HG03066 (cell line): ENCODE results near the gene RAB44.
"Not testable (repeated sequence)": the region's sequence is repeated elsewhere in the genome, so short reads cannot be mapped to it uniquely, and the experiment has no call there.

Experiments used
- ATAC-seq: cut with Tn5 transposase; IDR thresholded peaks from one replicate; pipeline ENCODE4 v1.9.1; 2021; ENCODE audit warnings: low read depth; ENCODE audit not compliant: unreplicated experiment

RAB44 gene

DNA sequence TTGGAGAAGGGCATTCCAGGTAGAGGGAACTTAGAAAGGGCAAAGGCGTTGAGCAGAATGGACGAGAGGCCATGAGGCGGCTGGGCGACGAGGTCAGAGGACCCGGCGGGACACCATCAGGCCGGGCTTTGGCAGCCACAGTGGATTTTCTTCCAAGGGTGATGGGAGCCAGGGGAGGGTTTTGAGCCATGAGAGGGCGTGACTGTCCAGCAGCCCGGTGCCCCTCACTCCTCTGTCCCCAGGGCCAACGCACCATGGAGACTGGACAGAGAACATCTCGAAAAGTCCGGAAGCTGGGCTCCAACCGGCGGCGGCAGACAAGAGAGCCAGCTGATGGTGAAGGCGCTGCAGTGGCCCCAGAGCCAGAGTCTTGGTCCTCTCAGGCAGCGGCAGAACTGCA, 6.4 kb downstream of the RAB44 start:
- no peak for ATAC-seq

DNA sequence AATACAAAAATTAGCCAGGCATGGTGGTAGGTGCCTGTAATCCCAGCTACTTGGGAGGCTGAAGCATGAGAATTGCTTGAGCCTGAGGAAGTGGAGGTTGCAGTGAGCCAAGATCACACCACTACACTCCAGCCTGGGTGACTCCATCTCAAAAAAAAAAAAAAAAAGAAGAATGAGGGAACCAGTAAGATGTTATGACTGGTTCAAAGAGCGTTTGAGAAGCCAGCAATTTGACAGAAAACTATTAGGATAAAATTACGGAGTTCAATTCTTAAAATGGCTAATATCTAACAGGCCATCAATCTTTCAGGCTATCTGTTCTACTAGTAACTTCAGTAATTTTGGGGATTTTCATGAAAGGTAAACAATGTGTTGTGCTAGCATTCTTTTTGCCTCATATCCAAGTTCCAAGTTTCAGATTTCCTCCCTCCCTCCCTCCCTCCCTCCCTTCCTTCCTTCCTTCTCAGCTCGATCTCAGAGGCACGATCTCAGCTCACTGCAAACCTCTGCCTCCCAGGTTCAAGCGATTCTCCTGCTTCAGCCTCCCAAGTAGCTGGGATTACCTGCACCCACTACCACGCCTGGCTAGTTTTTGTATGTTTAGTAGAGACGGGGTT, 7.4 kb downstream of the RAB44 start:
- not testable (repeated sequence) for ATAC-seq

DNA sequence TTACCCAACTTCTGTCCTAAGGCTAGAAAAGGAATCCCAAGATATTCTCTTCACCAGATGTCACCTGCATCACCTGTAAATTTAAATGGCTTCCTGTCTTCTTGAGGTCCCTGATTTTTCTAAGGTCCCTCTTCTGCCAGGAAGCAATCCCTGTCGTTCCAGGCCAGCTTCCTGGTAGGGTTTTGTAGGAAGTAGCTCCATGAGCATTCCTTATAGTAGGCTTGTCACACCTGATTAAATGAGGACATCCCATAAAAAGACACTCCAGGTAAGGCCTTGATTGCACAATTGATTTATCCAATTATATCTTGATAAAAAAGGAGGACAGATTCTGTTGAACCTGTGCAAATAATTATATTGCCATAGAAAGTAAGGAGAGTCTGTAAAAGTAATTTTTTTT, 8.7 kb downstream of the RAB44 start:
- ATAC-seq: no peak

DNA sequence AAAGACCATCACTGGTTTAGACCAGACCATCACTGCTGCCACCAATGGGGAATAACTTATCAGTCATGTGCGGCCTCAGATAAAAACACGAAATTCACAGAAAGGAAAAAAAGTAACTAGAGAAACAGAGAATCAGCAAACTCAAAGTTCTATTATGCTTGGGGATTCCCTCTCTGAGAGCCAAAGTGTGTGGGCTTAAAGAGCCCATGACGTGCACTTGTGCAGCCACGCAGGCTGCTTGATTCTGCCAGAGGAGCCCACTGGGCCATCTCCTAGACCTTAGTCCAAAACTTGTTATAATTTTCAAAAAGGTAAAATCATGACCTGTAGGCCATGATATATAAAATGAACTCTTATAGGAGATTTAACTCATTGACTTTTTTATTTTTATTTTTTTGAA, 15.2 kb downstream of the RAB44 start:
- no peak for ATAC-seq

DNA sequence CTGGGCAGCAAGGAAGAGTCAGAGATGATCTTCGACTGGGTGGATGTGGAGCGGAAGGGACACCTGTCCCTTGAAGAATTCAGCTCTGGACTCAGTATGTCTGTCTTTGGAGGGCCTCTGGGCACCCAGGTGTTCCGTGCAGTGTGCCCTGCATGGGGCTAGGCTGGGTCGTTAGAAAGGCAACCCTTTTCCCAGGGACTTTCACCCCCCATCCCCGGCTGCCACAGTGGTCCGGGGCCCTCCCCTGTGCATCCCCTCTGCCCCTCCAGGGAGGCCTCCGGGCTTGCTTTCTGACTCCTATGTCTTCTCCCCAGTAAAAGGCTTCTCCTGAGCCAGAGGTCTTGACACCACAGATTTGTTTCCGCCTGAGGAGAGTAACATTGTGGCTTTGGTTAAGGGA, 16.2 kb downstream of the RAB44 start:
- ATAC-seq: no peak

DNA sequence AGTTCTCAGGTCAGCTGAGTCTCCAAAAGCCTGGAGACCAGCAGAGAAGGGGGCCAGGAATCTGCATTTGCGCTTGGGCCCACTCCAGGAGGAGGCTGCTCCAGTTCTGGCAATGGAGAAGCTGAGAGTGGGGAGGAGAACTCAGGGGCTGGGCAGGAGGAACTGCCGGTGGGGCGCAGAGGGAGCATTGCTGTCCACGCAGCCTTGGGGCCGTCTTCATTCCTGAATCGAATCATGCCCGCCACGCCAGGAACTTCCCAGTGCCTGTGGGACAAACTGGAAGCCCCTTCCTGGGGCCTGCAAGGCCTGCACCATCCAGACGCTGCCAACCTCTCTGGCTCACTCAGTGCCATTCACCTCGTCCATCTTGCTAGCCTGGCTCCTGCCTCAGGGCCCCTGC, 16.9 kb downstream of the RAB44 start:
- no peak for ATAC-seq

DNA sequence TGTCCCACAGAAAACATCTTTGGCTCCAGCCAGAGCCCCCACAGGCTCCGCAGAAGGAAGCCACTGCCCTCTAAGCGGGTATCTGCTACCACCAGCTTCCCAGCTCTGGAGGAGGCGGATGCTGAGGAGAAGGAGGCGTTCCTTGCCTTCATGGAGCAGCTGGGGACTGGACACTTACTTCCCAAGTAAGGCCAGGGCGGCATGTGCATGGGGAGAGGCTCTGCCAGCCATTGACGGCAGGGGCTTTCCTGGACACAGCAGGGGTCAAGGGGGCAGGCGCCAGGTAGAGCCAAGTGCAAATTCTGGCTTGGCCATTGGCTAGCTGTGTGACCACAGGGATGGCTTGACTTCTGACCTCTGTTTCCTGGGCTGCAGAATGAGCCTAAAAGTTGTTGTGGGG, 17.8 kb downstream of the RAB44 start:
- ATAC-seq: no peak

DNA sequence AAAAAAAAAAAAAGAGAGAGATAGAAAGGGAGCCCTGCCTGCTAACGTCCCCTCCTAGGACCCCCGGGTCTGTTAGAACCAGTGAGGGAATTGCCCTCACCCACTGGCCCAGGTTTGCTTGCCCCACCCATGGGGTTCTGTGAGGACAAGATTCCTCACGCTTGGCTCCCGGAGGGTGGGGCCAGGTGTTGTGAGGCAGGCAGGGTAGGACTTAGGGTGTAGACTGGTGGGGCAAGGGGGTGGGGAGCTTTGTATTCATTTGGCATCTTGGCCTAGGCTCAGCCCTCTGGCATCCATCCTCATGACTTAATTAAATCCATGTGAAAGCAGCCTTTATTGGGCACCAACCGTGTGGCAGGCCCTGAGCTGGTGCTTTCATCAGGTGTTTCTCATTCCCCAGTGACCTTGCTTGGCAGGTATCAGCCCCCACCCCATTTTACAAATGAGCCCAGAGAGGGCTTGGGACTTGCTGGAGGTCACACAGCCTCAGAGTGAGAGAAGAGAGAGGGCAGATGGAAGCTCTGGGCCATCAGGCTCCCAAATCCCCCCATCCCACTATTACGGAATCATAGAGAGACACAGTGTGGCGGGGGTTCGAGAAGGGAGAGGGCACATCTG, 19.0 kb downstream of the RAB44 start:
- no peak for ATAC-seq

DNA sequence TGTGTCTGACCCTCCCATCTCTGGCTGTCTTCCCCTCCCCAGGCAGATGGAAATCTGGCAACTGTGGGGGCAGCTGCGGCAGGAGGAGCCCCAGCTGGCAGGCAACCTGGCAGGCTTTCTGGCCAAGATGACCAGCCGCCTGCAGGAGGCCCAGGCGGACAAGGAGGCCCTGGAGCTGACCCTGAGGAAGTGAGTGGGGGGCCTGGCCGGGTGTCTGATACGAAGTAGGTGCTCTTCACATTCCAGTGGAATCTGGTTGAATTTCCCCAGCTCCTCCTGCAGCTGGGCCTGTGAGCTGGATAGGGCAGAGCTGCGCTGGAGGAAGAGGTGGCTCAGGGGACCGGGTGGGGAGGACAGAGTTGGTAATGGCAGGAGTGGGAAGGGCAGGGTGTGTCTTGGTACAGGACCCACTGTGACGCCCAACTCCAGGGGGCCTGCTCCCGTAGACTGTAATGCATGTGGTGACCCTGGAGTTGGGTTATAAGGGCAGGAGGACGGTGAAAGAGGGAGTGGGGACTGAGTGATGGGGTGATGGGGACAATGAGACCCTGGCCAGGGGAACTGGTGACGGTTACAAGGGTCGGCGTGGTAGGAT, 19.7 kb downstream of the RAB44 start:
- ATAC-seq: no peak

DNA sequence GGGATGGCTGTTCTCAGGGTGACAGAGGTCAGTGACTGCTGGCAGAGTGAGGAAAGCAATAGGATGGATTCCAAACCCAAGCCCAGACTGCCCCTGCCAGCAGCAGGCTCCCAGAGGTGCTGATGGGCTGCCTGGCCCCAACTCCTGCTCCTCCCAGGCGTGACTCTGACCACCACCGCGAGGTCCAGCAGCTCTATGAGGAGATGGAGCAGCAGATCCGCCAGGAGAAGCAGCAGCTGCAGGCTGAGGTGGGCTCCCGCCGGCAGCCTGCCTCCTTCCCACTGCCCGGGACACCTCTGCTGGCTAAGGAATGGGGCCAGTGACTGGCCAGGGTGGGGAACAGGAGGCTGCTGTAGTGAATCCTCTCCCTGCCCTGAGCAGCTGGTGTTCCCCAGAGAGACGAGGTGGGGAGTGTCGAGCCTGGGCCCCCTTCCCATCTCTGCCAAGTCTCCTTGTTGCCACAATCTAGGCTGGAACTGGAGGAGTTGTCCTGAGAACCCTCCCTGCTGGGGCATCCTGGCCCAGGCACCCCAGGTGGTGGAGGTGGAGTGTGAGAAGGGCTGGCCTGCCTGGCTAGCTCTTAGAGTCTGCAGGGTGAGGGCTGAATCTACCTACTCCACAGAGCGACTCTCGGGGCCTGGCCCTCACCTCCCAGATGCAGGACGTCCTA, 20.4 kb downstream of the RAB44 start:
- ATAC-seq: no peak

DNA sequence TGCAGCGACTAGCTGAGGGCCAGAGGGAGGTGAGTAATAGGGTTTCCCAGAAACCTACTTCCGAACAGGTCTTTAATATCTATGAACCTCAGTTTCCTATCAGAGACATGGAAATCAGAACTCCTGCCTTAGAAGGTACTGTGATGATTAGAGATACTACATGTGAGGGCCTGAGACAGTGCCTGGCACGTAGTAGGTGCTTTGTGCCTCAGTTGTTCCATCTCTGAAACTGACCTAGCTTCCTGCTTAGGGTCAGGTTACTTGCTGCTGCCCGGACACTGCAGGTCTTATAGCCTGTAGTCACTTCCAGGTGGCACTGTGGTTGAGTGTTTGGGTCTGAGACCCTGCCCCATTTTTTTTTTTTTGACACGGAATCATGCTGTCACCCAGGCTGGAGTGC, 20.9 kb downstream of the RAB44 start:
- no peak for ATAC-seq

DNA sequence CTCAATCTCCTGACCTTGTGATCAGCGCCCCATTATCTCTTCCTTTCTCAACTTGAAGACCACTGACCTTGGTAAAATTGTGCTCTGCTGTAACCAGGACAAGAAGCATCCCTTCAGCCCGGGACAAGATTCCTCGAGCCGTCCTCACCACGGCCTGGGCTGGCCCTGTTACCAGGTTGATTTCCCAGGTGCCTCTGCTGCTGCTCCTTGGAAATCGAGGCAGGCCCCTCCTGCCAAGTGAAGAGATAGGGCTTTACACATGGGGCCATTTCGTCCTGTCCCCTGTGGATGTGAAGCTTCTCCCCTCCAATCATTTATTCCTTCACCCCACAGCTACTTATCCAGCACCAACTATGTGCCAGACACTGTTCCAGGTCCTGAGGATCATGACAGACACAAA, 21.5 kb downstream of the RAB44 start:
- ATAC-seq: no peak

DNA sequence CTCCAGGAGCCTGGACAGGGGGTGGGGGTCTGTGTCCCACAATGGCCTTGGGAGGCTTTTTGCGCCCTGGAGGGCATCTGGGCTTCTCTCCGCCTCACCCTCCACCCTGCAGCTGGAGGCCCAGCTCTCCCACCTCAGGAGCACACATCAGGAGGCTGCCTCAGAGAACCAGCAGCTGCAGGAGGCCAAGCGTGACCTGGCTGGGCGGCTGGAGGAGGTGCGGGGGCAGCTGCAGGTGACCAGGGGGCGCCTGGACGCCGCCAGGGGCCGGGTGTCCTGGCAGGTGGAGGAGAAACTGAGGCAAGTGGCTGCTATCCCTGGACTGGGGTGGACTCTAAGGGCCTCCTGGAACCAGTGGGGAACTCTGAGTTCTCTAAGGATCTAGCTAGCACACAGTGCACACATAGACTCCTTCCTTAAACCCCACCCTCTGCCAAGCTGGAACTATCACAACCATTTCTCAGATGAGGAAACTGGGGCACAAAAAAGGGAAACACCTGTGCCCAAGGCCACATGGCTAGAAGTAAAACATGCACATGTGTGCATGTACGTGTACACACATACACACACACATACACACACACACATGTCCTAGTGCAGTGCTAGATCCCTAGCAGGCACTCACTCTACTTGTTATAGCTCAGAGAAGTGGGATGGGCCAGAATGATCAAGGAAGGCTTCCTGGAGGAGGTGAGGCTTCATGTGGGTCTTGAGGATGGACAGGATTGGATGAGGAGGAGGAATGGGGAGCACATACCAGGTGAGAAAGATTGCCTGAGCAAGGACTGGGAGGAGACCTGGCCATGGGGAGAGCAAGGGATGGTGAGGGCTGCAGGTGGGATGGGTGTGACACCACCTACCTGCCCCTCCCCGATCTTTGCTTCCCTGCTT, 22.9 kb downstream of the RAB44 start:
- ATAC-seq: no peak

DNA sequence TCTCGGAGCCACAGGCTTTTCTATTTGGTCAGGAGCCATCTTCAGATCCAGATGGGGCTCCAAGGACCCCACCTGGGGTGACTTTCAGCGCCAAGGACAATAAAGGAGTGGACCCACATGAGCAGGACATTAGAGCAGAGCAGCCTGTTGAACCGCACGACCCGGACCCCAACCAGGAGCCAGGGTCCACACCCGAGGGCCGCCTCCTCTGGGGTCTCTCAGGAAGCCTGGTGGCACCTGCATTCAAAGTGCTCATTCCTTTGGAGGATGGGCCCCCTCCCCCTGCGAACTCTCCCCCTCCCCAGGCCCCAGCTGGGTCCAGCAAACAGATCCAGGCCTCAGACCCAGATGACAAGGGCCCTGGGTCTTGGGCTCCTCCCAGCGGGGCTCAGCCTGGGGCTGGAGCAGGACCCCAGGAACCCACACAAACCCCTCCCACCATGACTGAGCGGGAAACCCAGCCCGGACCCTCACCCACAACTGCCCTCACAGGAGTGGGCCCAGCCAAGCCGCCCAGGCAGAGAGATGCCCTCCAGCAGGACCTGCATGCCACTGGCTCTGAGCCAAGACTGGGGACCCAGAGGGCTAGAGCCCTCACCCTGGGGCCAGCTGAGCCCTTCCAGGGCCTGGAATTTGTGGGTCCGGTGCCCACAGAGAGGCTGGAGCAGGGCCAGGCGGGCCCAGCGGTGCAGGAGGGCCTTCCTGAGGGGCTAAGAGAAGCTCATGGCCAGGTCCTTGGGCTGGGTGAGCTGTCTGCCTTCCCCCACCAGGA, 23.9 kb downstream of the RAB44 start:
- no peak for ATAC-seq

DNA sequence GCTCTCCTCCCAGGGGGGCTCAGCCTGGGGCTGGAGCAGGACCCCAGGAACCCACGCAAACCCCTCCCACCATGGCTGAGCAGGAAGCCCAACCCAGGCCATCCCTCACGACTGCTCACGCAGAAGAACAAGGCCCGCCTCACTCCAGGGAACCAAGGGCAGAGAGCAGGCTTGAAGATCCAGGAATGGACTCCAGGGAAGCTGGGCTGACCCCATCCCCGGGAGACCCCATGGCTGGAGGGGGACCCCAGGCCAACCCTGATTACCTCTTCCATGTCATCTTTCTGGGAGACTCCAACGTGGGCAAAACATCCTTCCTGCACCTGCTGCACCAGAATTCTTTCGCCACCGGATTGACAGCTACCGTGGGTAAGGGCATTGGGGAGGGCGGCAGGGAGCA, 24.7 kb downstream of the RAB44 start:
- ATAC-seq: no peak

DNA sequence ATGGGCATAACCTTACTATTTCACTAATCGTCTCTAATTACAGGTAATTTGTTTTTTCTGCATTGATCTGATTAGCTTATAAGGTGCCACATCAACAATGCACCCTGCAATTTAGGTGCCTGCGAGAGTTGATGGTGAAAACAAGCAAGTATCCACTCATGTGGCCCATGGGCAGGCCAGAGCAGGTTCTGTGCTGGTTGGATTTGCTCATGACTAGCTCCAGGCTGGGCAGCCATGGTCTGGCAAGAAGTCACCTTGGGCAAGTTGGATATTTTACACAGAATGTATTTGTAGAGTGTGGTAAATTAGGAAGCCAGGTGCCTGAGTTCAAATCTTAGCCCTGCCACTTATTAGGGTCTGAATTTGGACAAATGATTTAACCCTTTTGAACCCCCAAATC, 25.3 kb downstream of the RAB44 start:
- no peak for ATAC-seq

DNA sequence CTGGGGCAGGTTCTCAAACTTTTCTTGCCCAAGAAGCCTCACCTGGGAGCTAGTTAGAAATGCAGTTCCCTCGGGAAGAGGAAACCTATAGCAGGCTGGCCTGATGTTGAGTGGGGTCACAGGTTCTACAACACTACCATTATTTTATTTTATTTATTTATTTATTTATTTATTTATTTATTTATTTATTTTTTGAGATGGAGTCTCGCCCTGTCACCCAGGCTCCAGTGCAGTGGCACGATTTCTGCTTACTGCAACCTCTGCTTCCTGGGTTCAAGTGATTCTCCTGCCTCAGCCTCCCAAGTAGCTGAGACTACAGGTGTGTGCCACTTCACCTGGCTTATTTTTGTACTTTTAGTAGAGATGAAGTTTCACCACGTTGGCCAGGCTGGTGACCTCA, 26.4 kb downstream of the RAB44 start:
- not testable (repeated sequence) for ATAC-seq

DNA sequence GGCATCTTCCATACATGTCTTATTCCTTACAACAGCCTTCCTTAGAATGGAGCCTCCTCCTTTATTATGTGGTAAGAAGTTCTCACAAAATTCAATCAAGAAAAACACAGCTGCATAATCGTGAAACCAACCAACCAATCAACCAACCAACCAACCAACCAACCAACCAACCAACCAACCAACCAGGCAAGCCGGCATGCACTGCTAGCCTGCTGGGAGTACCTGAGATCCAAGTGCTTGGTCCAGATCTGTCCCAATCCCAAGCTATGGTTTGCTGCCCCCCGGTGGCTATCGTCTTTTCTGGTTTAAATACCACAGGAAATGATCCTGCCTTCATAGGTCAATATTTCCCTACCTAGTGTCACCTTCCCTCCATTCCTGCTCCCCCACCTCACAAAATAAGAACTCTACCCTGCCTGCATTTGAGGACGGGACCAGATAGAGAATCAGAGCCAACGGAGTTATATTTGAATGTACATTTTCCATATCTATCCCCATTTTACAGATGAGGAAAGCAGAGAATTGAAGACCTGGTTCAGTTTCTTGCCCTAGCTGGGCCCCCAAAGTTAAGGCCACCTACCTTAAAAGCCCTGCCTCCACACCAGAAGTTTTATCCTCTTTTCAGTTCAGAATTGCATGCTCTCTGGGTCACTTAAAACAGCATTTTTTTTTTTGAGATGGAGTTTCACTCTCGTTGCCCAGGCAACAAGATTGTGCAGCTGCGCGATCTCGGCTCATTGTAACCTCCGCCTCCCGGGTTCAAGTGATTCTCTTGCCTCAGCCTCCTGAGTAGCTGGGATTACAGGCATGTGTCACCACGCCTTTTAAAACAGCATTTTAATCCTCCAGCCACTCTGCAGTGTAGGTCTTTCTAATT, 27.1 kb downstream of the RAB44 start:
- ATAC-seq: no peak

DNA sequence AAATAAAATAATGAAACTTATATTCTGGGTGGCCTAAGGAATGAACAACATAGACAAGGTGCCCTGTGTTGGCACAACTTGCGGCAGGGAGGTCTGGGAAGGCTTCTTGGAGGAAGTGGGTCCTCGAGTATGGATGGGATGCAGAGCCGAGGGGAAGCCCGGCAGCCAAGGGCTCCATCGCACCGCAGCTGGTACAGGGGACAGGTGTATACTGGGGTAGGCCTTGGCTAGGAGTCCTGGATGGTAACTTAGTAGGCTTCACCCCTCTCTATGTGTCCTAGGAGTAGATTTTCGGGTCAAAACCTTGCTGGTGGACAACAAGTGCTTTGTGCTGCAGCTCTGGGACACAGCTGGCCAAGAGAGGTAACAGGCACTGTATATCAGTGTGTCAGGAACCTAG, 28.0 kb downstream of the RAB44 start:
- no peak for ATAC-seq
